PC-9 (cell line): ENCODE results near the gene PCSK1N. TPM values are rescaled to one million over a fixed set of nuclear protein-coding genes. Genes with fewer than 3 reads are reported as not detected.

Experiments used
- BruUV-seq: library from RNA; stranded (reverse); fragments of 400-500 nt; replicated peaks from 2 replicates; lab custom pipeline; 2021; lab: Mats Ljungman, UMichigan
- CTCF ChIA-PET: fragments of 300-600 bp; sonication (Branson Sonifier 250); formaldehyde crosslinking; loops from one replicate; lab custom pipeline; 2022; ENCODE audit warnings: antibody characterized with exemption; lab: Charles Lee
- POLR2A ChIA-PET: fragments of 300-600 bp; sonication (Branson Sonifier 250); formaldehyde crosslinking; loops from one replicate; lab custom pipeline; 2022; ENCODE audit warnings: antibody characterized with exemption; ENCODE audit not compliant: unreplicated experiment; lab: Charles Lee
- DNase-seq, 2 experiments: peaks; one replicate each; pipeline versions ENCODE4 v3.0.0 to v3.0.0-alpha.2; 2015 to 2022; ENCODE audit warnings: mixed read lengths in 1 of 2
- H2AFZ ChIP-seq: fragments of 200-600 bp; sonication (generic); 2 replicates; pipeline ENCODE4 v1.8.1; 2017; ENCODE audit warnings: antibody characterized with exemption
- H3F3A ChIP-seq: fragments of 200-600 bp; sonication (generic); 2 replicates; pipeline ENCODE4 v1.8.1; 2017; ENCODE audit warnings: antibody characterized with exemption, mild to moderate bottlenecking, low read depth; ENCODE audit not compliant: insufficient read depth
- H3K27ac ChIP-seq: fragments of 200-600 bp; sonication (generic); 2 replicates; pipeline ENCODE4 v1.6.1; 2016; ENCODE audit warnings: mixed run types
- H3K27me3 ChIP-seq: fragments of 200-600 bp; sonication (generic); 2 replicates; pipeline ENCODE4 v1.6.1; 2016; ENCODE audit warnings: low read depth, mixed run types; ENCODE audit not compliant: insufficient read depth
- H3K36me3 ChIP-seq: fragments of 200-600 bp; sonication (generic); 2 replicates; pipeline ENCODE4 v1.6.1; 2016; ENCODE audit warnings: low read depth, mixed run types
- H3K4me1 ChIP-seq: fragments of 200-600 bp; sonication (generic); replicated peaks from 2 replicates; pipeline ENCODE4 v1.6.1; 2016; ENCODE audit warnings: mixed run types; ENCODE audit not compliant: insufficient read depth
- H3K4me2 ChIP-seq: fragments of 200-600 bp; sonication (generic); 2 replicates; pipeline ENCODE4 v1.6.1; 2017; ENCODE audit warnings: mixed run types
- H3K4me3 ChIP-seq: fragments of 200-600 bp; sonication (generic); 2 replicates; pipeline ENCODE4 v1.6.1; 2016; ENCODE audit warnings: mixed run types
- H3K79me2 ChIP-seq: fragments of 200-600 bp; sonication (generic); 2 replicates; pipeline ENCODE4 v1.6.1; 2017; ENCODE audit warnings: low read depth, mixed run types
- H3K9me2 ChIP-seq: fragments of 200-600 bp; sonication (generic); 2 replicates; pipeline ENCODE4 v1.8.1; 2017; ENCODE audit warnings: mild to moderate bottlenecking; ENCODE audit not compliant: insufficient read depth
- H3K9me3 ChIP-seq: fragments of 200-600 bp; sonication (generic); 2 replicates; pipeline ENCODE4 v1.8.1; 2016; ENCODE audit warnings: low read depth; ENCODE audit not compliant: insufficient read depth
- H4K20me1 ChIP-seq: fragments of 200-600 bp; sonication (generic); 2 replicates; pipeline ENCODE4 v1.8.1; 2017; ENCODE audit not compliant: insufficient read depth
- CTCF ChIP-seq: fragments of 200-600 bp; sonication (generic); conservative IDR thresholded peaks from 2 replicates; pipeline ENCODE4 v1.6.1; 2017; ENCODE audit warnings: mixed run types, antibody characterized with exemption, mild to moderate bottlenecking, moderate library complexity
- EZH2 ChIP-seq: fragments of 200-600 bp; sonication (generic); IDR thresholded peaks from 2 replicates; pipeline ENCODE4 v1.8.0; 2017; ENCODE audit warnings: antibody characterized with exemption, low read depth
- intact Hi-C: fragments of 100-400 bp; cut with micrococcal nuclease; formaldehyde crosslinking; loops from one replicate; pipeline ENCODE4 v1.10.0; 2022; ENCODE audit not compliant: unreplicated experiment
- total RNA-seq: library from RNA; stranded (reverse); gene quantifications from 2 replicates; pipeline ENCODE4 v1.2.3, GENCODE V29; 2021

Gene PCSK1N
- total RNA-seq, 1 experiment from 2014 or later, result not detected

- no peak for DNase-seq
- Histone ChIP-seq H3K4me2 (peak overlapping the region; percentile 61), H2AFZ (no peak overlapping the region), H3K79me2 (no peaks in the 10 kb centered on the region), H3K9me3 (no peaks in the 10 kb centered on the region), H3K4me1 (peaks cover 12% of the 10 kb centered on the region), H3F3A (no peaks in the 10 kb centered on the region), H3K36me3 (no peaks in the 10 kb centered on the region), H3K27ac (no peak overlapping the region), H3K4me3 (0 out of 2 replicates have a peak overlapping the region, but pooled peaks have one; percentile 8), H3K27me3 (no peaks in the 10 kb centered on the region), H3K9me2 (no peaks in the 10 kb centered on the region), H4K20me1 (no peaks in the 10 kb centered on the region)
- no TSS peak for BruUV-seq
- POLR2A ChIA-PET, result no interaction called here
- intact Hi-C loops, result no loop called here
- TF ChIP-seq CTCF (no peak), EZH2 (no peak)
- CTCF ChIA-PET, result no interaction called here
These were observed 41.0 kb downstream of the PCSK1N start for GRCh38 chrX:48794340-48794910.

GRCh38 chrX:48793935-48794334 is 41.5 kb downstream of the PCSK1N start:
- Histone ChIP-seq H3F3A (no peaks in the 10 kb centered on the region), H3K9me3 (no peaks in the 10 kb centered on the region), H4K20me1 (no peaks in the 10 kb centered on the region), H3K9me2 (no peaks in the 10 kb centered on the region), H3K79me2 (no peaks in the 10 kb centered on the region), H3K4me1 (peaks cover 12% of the 10 kb centered on the region), H3K27ac (no peak overlapping the region), H3K4me3 (no peak overlapping the region), H2AFZ (no peak overlapping the region), H3K27me3 (no peaks in the 10 kb centered on the region), H3K4me2 (no peak overlapping the region), H3K36me3 (no peaks in the 10 kb centered on the region)
- ChIA-PET CTCF (no interaction called here), POLR2A (no interaction called here)
- intact Hi-C loops, result no loop called here
- no peak for DNase-seq
- TF ChIP-seq EZH2 (no peak), CTCF (no peak)
- BruUV-seq, result no TSS peak

- Histone ChIP-seq H3K27me3 (no peaks in the 10 kb centered on the region), H3K9me2 (no peaks in the 10 kb centered on the region), H3K4me1 (peaks cover 12% of the 10 kb centered on the region), H2AFZ (no peak overlapping the region), H3K9me3 (no peaks in the 10 kb centered on the region), H3K4me3 (no peak overlapping the region), H3K36me3 (no peaks in the 10 kb centered on the region), H4K20me1 (no peaks in the 10 kb centered on the region), H3K27ac (no peak overlapping the region), H3F3A (no peaks in the 10 kb centered on the region), H3K79me2 (no peaks in the 10 kb centered on the region), H3K4me2 (no peak overlapping the region)
- ChIA-PET POLR2A (no interaction called here), CTCF (interaction anchor here (0.5 kb wide), 1 partner anchor 73 kb away, joined by 4 read pairs; no protein-coding TSS in a partner anchor)
- BruUV-seq, result no TSS peak
- DNase-seq, result no peak
- TF ChIP-seq EZH2, result no peak
- TF ChIP-seq CTCF, result no peak
- intact Hi-C loops, result no loop called here
These were observed 43.2 kb downstream of the PCSK1N start for GRCh38 chrX:48792219-48792618.
